Mesodermal cell (in vitro differentiated cells): ENCODE results near the gene OR6M1.

Source experiments
- H3K27ac ChIP-seq: 2 replicates; pipeline ENCODE4 v1.7.0; 2013; ENCODE audit warnings: mild to moderate bottlenecking, low read depth, low read length, moderate library complexity; ENCODE audit not compliant: severe bottlenecking
- H3K36me3 ChIP-seq: 2 replicates; pipeline ENCODE4 v1.7.1; 2013; ENCODE audit warnings: mild to moderate bottlenecking, low read length, moderate library complexity; ENCODE audit not compliant: control insufficient read depth, insufficient read depth
- H3K4me1 ChIP-seq: one replicate; pipeline ENCODE4 v1.7.1; 2013; ENCODE audit warnings: mild to moderate bottlenecking, low read length; ENCODE audit not compliant: insufficient read depth, control insufficient read depth, poor library complexity, severe bottlenecking
- H3K4me3 ChIP-seq: 2 replicates; pipeline ENCODE4 v1.7.0; 2013; ENCODE audit warnings: low read length, control low read depth, mild to moderate bottlenecking; ENCODE audit not compliant: insufficient read depth, poor library complexity, severe bottlenecking; ENCODE audit errors: extremely low read depth
- H3K9me3 ChIP-seq: 2 replicates; pipeline ENCODE4 v1.7.1; 2013; ENCODE audit warnings: mild to moderate bottlenecking, low read length, moderate library complexity; ENCODE audit not compliant: control insufficient read depth
- WGBS, 2 experiments: methylation state at CpG; one replicate each; pipeline ENCODE4 v1.1.5; 2013; ENCODE audit warnings: missing lambda C conversion rate in 2 of 2; ENCODE audit not compliant: insufficient coverage in 2 of 2; 5-methylcytosine and 5-hydroxymethylcytosine counted together

OR6M1 gene

DNA sequence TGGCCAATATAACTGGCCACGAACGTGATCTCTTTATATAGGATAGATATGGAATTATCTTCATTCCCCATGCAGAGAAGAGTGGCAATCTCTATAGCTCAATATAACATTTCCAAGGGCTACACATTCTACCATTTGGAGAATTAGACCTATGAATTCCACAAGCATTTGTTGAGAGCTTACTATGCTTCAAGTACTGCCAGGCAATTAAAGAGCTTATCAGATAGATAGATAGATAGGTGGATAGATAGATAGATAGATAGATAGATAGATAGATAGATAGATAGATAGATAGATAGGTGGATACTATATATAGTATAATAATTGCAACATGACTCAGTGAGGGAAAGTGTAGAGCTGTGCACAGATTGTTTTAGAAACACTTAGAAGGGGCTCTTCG, 50.3 kb downstream of the OR6M1 start:
- Histone ChIP-seq H3K36me3 (no peaks in the 10 kb centered on the region), H3K27ac (no peak overlapping the region), H3K4me1 (no peaks in the 10 kb centered on the region), H3K9me3 (no peaks in the 10 kb centered on the region), H3K4me3 (no peak overlapping the region)
- WGBS, 2 experiments = 91% methylated on average over 1 of the region's 3 CpGs; no CpG with 5 or more reads in 1 of the 2 experiments
